A172 (cell line): ENCODE results near the gene CENPU. TPM values are rescaled to one million over a fixed set of nuclear protein-coding genes. Genes with fewer than 3 reads are reported as not detected.
A peak's percentile ranks its signal among the peaks of the same experiment; 100 is the strongest.

Experiments
- DNase-seq: peaks from one replicate; pipeline ENCODE4 v3.0.0-alpha.2; 2015; ENCODE audit warnings: low spot score
- total RNA-seq: library from RNA; depleted of rRNA; stranded (reverse); fragments of >200 nt; shearing (Covaris generic); gene quantifications from 2 replicates; pipeline ENCODE4 v1.2.3, GENCODE V29; 2014

Gene CENPU
- total RNA-seq, 1 experiment from 2014 or later: 92.7 TPM

GRCh38 chr4:184713887-184714286 lies 20.0 kb downstream of the CENPU start:
- no peak for DNase-seq

GRCh38 chr4:184712322-184712721 lies 21.6 kb downstream of the CENPU start:
- no peak for DNase-seq

- no peak for DNase-seq
These were observed 27.4 kb downstream of the CENPU start for GRCh38 chr4:184706453-184706852.

GRCh38 chr4:184705692-184706091 lies 28.2 kb downstream of the CENPU start:
- no peak for DNase-seq

- no peak for DNase-seq
These were observed 31.8 kb downstream of the CENPU start for GRCh38 chr4:184702114-184702513.

GRCh38 chr4:184699941-184700340 lies 34.0 kb downstream of the CENPU start:
- DNase-seq: no peak

- DNase-seq: no peak
These were observed 35.9 kb downstream of the CENPU start for GRCh38 chr4:184697956-184698355.

GRCh38 chr4:184695178-184695896 lies 38.6 kb downstream of the CENPU start:
- DNase-seq: no peak

- no peak for DNase-seq
These were observed 39.4 kb downstream of the CENPU start for GRCh38 chr4:184694412-184694956.

GRCh38 chr4:184693056-184693455 lies 40.8 kb downstream of the CENPU start:
- no peak for DNase-seq

- no peak for DNase-seq
These were observed 44.2 kb downstream of the CENPU start for GRCh38 chr4:184689681-184690080.

- peak; percentile 86 for DNase-seq
These were observed 45.4 kb downstream of the CENPU start for GRCh38 chr4:184688447-184688846.

GRCh38 chr4:184688005-184688404 lies 45.9 kb downstream of the CENPU start:
- no peak for DNase-seq

GRCh38 chr4:184684491-184685189 lies 49.3 kb downstream of the CENPU start:
- no peak for DNase-seq

- no peak for DNase-seq
These were observed 52.0 kb downstream of the CENPU start for GRCh38 chr4:184681916-184682315.

GRCh38 chr4:184680698-184681097 lies 53.2 kb downstream of the CENPU start:
- DNase-seq: no peak

- no peak for DNase-seq
These were observed 57.9 kb downstream of the CENPU start for GRCh38 chr4:184675821-184676492.

GRCh38 chr4:184675018-184675417 lies 58.9 kb downstream of the CENPU start:
- no peak for DNase-seq

- DNase-seq: no peak
These were observed 59.9 kb downstream of the CENPU start for GRCh38 chr4:184674011-184674410.

GRCh38 chr4:184672741-184673140 lies 61.2 kb downstream of the CENPU start:
- no peak for DNase-seq

GRCh38 chr4:184671101-184671500 lies 62.8 kb downstream of the CENPU start:
- DNase-seq: no peak

- no peak for DNase-seq
These were observed 64.6 kb downstream of the CENPU start for GRCh38 chr4:184669251-184669650.
